H7 (cell line): ENCODE results near the gene TLE4. TPM values are rescaled to one million over a fixed set of nuclear protein-coding genes. Genes with fewer than 3 reads are reported as not detected.

ENCODE experiments used
- DNase-seq: peaks from one replicate; pipeline ENCODE4 v3.0.0; 2012
- H3K27me3 ChIP-seq: 2 replicates; pipeline ENCODE4 v1.6.0; 2011; ENCODE audit warnings: mild to moderate bottlenecking, low read length; ENCODE audit not compliant: control insufficient read depth, insufficient read depth
- H3K36me3 ChIP-seq: replicated peaks from 2 replicates; pipeline ENCODE4 v1.5.1; 2011; ENCODE audit warnings: low read length; ENCODE audit not compliant: control insufficient read depth, insufficient read depth
- H3K4me3 ChIP-seq: 2 replicates; pipeline ENCODE4 v1.5.1; 2011; ENCODE audit warnings: low read depth, mild to moderate bottlenecking, control low read depth, low read length, moderate library complexity; ENCODE audit not compliant: insufficient read depth
- total RNA-seq: library from RNA; depleted of rRNA; stranded (reverse); fragments of >200 nt; shearing (Covaris generic); gene quantifications from 2 replicates; pipeline ENCODE4 v1.2.3, GENCODE V29; 2014

Gene TLE4
- total RNA-seq, 1 experiment from 2014 or later = 31.8 TPM

GRCh38 chr9:79701651-79702050 lies 129.9 kb downstream of the TLE4 start:
- Histone ChIP-seq H3K27me3 (no peaks in the 10 kb centered on the region), H3K36me3 (peaks cover 2% of the 10 kb centered on the region), H3K4me3 (no peak overlapping the region)
- DNase-seq = no peak

- Histone ChIP-seq H3K36me3 (peaks cover 5% of the 10 kb centered on the region), H3K4me3 (no peak overlapping the region), H3K27me3 (no peaks in the 10 kb centered on the region)
- DNase-seq = no peak
Measured at GRCh38 chr9:79705704-79706103, 133.9 kb downstream of the TLE4 start.

GRCh38 chr9:79706512-79706911 lies 134.7 kb downstream of the TLE4 start:
- Histone ChIP-seq H3K27me3 (no peaks in the 10 kb centered on the region), H3K4me3 (no peak overlapping the region), H3K36me3 (peaks cover 5% of the 10 kb centered on the region)
- DNase-seq = no peak

- Histone ChIP-seq H3K4me3 (no peak overlapping the region), H3K36me3 (peaks cover 5% of the 10 kb centered on the region), H3K27me3 (no peaks in the 10 kb centered on the region)
- no peak for DNase-seq
Measured at GRCh38 chr9:79707589-79707988, 135.8 kb downstream of the TLE4 start.

- H3K4me3 ChIP-seq = no peak overlapping the region
- H3K27me3 ChIP-seq = no peaks in the 10 kb centered on the region
- peaks cover 5% of the 10 kb centered on the region for H3K36me3 ChIP-seq
- no peak for DNase-seq
Measured at GRCh38 chr9:79708541-79708940, 136.8 kb downstream of the TLE4 start.

GRCh38 chr9:79709743-79710674 lies 138.2 kb downstream of the TLE4 start:
- H3K36me3 ChIP-seq = peaks cover 3% of the 10 kb centered on the region
- no peak overlapping the region for H3K4me3 ChIP-seq
- no peak for DNase-seq
- H3K27me3 ChIP-seq = no peaks in the 10 kb centered on the region

GRCh38 chr9:79711874-79712273 lies 140.1 kb downstream of the TLE4 start:
- Histone ChIP-seq H3K36me3 (peaks cover 4% of the 10 kb centered on the region), H3K4me3 (no peak overlapping the region), H3K27me3 (no peaks in the 10 kb centered on the region)
- no peak for DNase-seq

GRCh38 chr9:79719021-79719420 lies 147.3 kb downstream of the TLE4 start:
- DNase-seq = no peak
- Histone ChIP-seq H3K27me3 (no peaks in the 10 kb centered on the region), H3K36me3 (peaks cover 10% of the 10 kb centered on the region), H3K4me3 (no peak overlapping the region)

- Histone ChIP-seq H3K4me3 (no peak overlapping the region), H3K36me3 (peaks cover 12% of the 10 kb centered on the region), H3K27me3 (no peaks in the 10 kb centered on the region)
- no peak for DNase-seq
Measured at GRCh38 chr9:79719989-79720388, 148.2 kb downstream of the TLE4 start.

GRCh38 chr9:79731171-79731890 lies 159.6 kb downstream of the TLE4 start:
- no peak for DNase-seq
- Histone ChIP-seq H3K4me3 (no peak overlapping the region), H3K27me3 (no peaks in the 10 kb centered on the region), H3K36me3 (no peaks in the 10 kb centered on the region)

GRCh38 chr9:79735023-79735779 lies 163.4 kb downstream of the TLE4 start:
- no peaks in the 10 kb centered on the region for H3K27me3 ChIP-seq
- no peak overlapping the region for H3K4me3 ChIP-seq
- no peak for DNase-seq
- H3K36me3 ChIP-seq = no peaks in the 10 kb centered on the region

GRCh38 chr9:79736051-79736450 lies 164.3 kb downstream of the TLE4 start:
- no peak for DNase-seq
- Histone ChIP-seq H3K4me3 (no peak overlapping the region), H3K27me3 (no peaks in the 10 kb centered on the region)

GRCh38 chr9:79741381-79741780 lies 169.6 kb downstream of the TLE4 start:
- H3K36me3 ChIP-seq = no peaks in the 10 kb centered on the region
- no peak for DNase-seq
- H3K4me3 ChIP-seq = no peak overlapping the region
- H3K27me3 ChIP-seq = no peaks in the 10 kb centered on the region

More at GRCh38 chr9:79736051-79736450, 164.3 kb downstream of the TLE4 start:
- no peaks in the 10 kb centered on the region for H3K36me3 ChIP-seq

GRCh38 chr9:79742110-79742721 lies 170.5 kb downstream of the TLE4 start:
- no peak overlapping the region for H3K4me3 ChIP-seq
- no peaks in the 10 kb centered on the region for H3K27me3 ChIP-seq
- no peak for DNase-seq
- H3K36me3 ChIP-seq = no peaks in the 10 kb centered on the region
